PFSK-1 (cell line): ENCODE data around the gene KIF5C.

ENCODE experiments used
- FOXP2 ChIP-seq: optimal IDR thresholded peaks from 2 replicates; pipeline ENCODE3; 2011; ENCODE audit warnings: borderline replicate concordance, control low read depth, inconsistent platforms; ENCODE audit not compliant: insufficient read depth; ENCODE audit errors: extremely low read length, extremely low read depth
- POLR2AphosphoS5 ChIP-seq: IDR thresholded peaks from 2 replicates; pipeline ENCODE4 v1.6.1; 2012; ENCODE audit warnings: low read depth, mild to moderate bottlenecking, control low read depth, low read length, moderate library complexity
- REST ChIP-seq, 2 experiments: IDR thresholded peaks; 2 replicates each; pipeline versions ENCODE4 v1.6.1 to v1.8.0; 2011 to 2012; ENCODE audit warnings: low read depth in 2 of 2, low read length in 2 of 2, control low read depth in 1 of 2, inconsistent platforms in 1 of 2, mild to moderate bottlenecking in 1 of 2, moderate library complexity in 1 of 2; ENCODE audit not compliant: insufficient read depth in 1 of 2
- SIN3A ChIP-seq: IDR thresholded peaks from 2 replicates; pipeline ENCODE4 v1.6.1; 2012; ENCODE audit warnings: mild to moderate bottlenecking, low read length, moderate library complexity, borderline replicate concordance; ENCODE audit not compliant: insufficient read depth
- TAF1 ChIP-seq: IDR thresholded peaks from 2 replicates; pipeline ENCODE4 v1.6.1; 2012; ENCODE audit warnings: low read length, control low read depth, borderline replicate concordance; ENCODE audit not compliant: insufficient read depth

- TF ChIP-seq POLR2AphosphoS5 (no peak), REST (IDR thresholded peaks at IDR 0.05; ENCODE audit: insufficient read depth in 1 of 2, low read depth in 2 of 2, low read length in 2 of 2) (no peak), SIN3A (no peak), TAF1 (no peak), FOXP2 (no peak)
These were observed 123.3 kb downstream of the KIF5C start for GRCh38 chr2:148998165-148998830.
